Right kidney (tissue), 9 donors: ENCODE measurements around the gene KLF8.
A peak's percentile ranks its signal among the peaks of the same experiment; 100 is the strongest.
"Not testable (repeated sequence)": the region's sequence is repeated elsewhere in the genome, so short reads cannot be mapped to it uniquely, and the experiment has no call there.

ENCODE experiments used
- DNase-seq: peaks from one replicate; pipeline ENCODE4 v3.0.0-alpha.2; 2016
- long read RNA-seq, 8 donors: transcript quantifications; one replicate each; lab custom pipeline, GENCODE V29; 2026

The KLF8 gene
- long read RNA-seq, donor 1, partial matches to known transcripts = 0 of 1 reads
- long read RNA-seq, donor 1, other reads (novel, unspliced or antisense) = 0 of 1 reads
- long read RNA-seq, donor 2 = 0 reads
- long read RNA-seq, donor 3 = 0 reads
- long read RNA-seq, donor 4 = 0 reads
- long read RNA-seq, donor 5 = 0 reads
- long read RNA-seq, donor 6 = 0 reads
- long read RNA-seq, donor 7 = 0 reads
- long read RNA-seq, donor 8 = 0 reads

GRCh38 chrX:56232221-56233082 is at the start of gene KLF8:
Gene KLF8 (plus strand): TSS chrX:56232356. CDS start chrX:56233335, 979 bp downstream.
- DNase-seq = peak; percentile 25

- not testable (repeated sequence) for DNase-seq
These were observed 25.2 kb upstream of the KLF8 start for GRCh38 chrX:56206945-56207344.

- no peak for DNase-seq
These were observed 20.5 kb upstream of the KLF8 start for GRCh38 chrX:56211701-56212100.

- DNase-seq = no peak
These were observed 15.8 kb upstream of the KLF8 start for GRCh38 chrX:56216332-56216731.

- DNase-seq = no peak
These were observed 12.5 kb upstream of the KLF8 start for GRCh38 chrX:56219700-56220099.

- no peak for DNase-seq
These were observed 11.1 kb upstream of the KLF8 start for GRCh38 chrX:56221101-56221500.

GRCh38 chrX:56222473-56223000 is 9.6 kb upstream of the KLF8 start:
- no peak for DNase-seq

GRCh38 chrX:56226980-56227379 is 5.2 kb upstream of the KLF8 start:
- DNase-seq = no peak

GRCh38 chrX:56228914-56229313 is 3.2 kb upstream of the KLF8 start:
- no peak for DNase-seq

GRCh38 chrX:56231537-56232090 is 542 bp upstream of the KLF8 start:
- DNase-seq = no peak

- no peak for DNase-seq
These were observed 944 bp downstream of the KLF8 start for GRCh38 chrX:56233100-56233499.

GRCh38 chrX:56233682-56234081 is 1.5 kb downstream of the KLF8 start:
- no peak for DNase-seq

- no peak for DNase-seq
These were observed 16.3 kb downstream of the KLF8 start for GRCh38 chrX:56248492-56248891.

GRCh38 chrX:56253832-56254703 is 21.9 kb downstream of the KLF8 start:
- no peak for DNase-seq

GRCh38 chrX:56268888-56269287 is 36.7 kb downstream of the KLF8 start:
- DNase-seq = no peak

GRCh38 chrX:56278692-56279091 is 46.5 kb downstream of the KLF8 start:
- DNase-seq = no peak

GRCh38 chrX:56279863-56280262 is 47.7 kb downstream of the KLF8 start:
- DNase-seq = no peak

- no peak for DNase-seq
These were observed 49.6 kb downstream of the KLF8 start for GRCh38 chrX:56281789-56282188.

GRCh38 chrX:56284269-56284668 is 52.1 kb downstream of the KLF8 start:
- no peak for DNase-seq

GRCh38 chrX:56288608-56289007 is 56.5 kb downstream of the KLF8 start:
- DNase-seq = no peak

- no peak for DNase-seq
These were observed 57.3 kb downstream of the KLF8 start for GRCh38 chrX:56289449-56289848.

GRCh38 chrX:56308726-56309125 is 76.6 kb downstream of the KLF8 start:
- no peak for DNase-seq
